ENCODE measurements around the gene RNF225.

GRCh38 chr19:58379246-58379645 is 16.2 kb upstream of the RNF225 start:
- TF ChIP-seq POLR2A (IDR thresholded peaks at IDR 0.05; ENCODE audit: low read length) (no peak), GATA1 (IDR thresholded peaks at IDR 0.05; ENCODE audit: low read depth, low read length) (no peak)

Data from erythroblast (primary cell).